HepG2 (cell line): ENCODE measurements around the gene ENO3. TPM values are rescaled to one million over a fixed set of nuclear protein-coding genes. Genes with fewer than 3 reads are reported as not detected.

Source experiments
- CSRNP1 ChIP-seq: sonication (generic); formaldehyde crosslinking; IDR thresholded peaks from 2 replicates; pipeline ENCODE4 v1.8.1; 2023; ENCODE audit warnings: mild to moderate bottlenecking, missing genetic modification reagents
- PBX3 ChIP-seq: sonication (generic); formaldehyde crosslinking; IDR thresholded peaks from 2 replicates; pipeline ENCODE4 v1.8.1; 2023; ENCODE audit warnings: missing genetic modification reagents, inconsistent platforms, borderline replicate concordance
- ZBTB40 ChIP-seq, 2 experiments: fragments of 450-650 bp in 1 of 2; sonication (generic) in 1 of 2; formaldehyde crosslinking in 1 of 2; IDR thresholded peaks; 2 replicates each; pipeline versions ENCODE4 v1.6.1 to v1.8.0; 2016 to 2022; ENCODE audit warnings: antibody characterized with exemption in 1 of 2, mild to moderate bottlenecking in 1 of 2, missing genetic modification reagents in 1 of 2
- ZFYVE20 ChIP-seq: sonication (generic); formaldehyde crosslinking; IDR thresholded peaks from 2 replicates; pipeline ENCODE4 v1.8.0; 2023; ENCODE audit warnings: low read depth, mild to moderate bottlenecking, moderate library complexity, missing genetic modification reagents, borderline replicate concordance
- ZSCAN21 ChIP-seq: sonication (generic); formaldehyde crosslinking; IDR thresholded peaks from 2 replicates; pipeline ENCODE4 v1.8.0; 2022; ENCODE audit warnings: mild to moderate bottlenecking, missing genetic modification reagents, moderate library complexity, borderline replicate concordance
- polyA plus RNA-seq, 8 experiments: library from polyadenylated mRNA; depleted of rRNA in 3 of 8; stranded (reverse) in 7 of 8; unstranded in 1 of 8; fragments of >200 nt; fragmentation: Illumina TruSeq in 4 of 8; extraction: Trizol in 4 of 8; gene quantifications; 2 replicates each; pipeline versions ENCODE4 v1.2.1 to v1.2.3, GENCODE V29; 2011 to 2016; ENCODE audit warnings: low read depth in 4 of 8, missing spikeins in 1 of 8, mixed read lengths in 1 of 8; ENCODE audit not compliant: insufficient read depth in 1 of 8
- total RNA-seq, 5 experiments: library from RNA; depleted of rRNA; stranded (reverse); fragments of >200 nt; fragmentation: Illumina TruSeq; extraction: Trizol; gene quantifications; 2 replicates each; pipeline ENCODE4 v1.2.3, GENCODE V29; 2016; ENCODE audit warnings: low read depth in 1 of 5

ENO3 gene
- total and polyA plus RNA-seq, 2 of the 13 experiments (the other 11 are each of a cell fraction or from before 2014, with no cell fraction given): 59.8 to 69.8 TPM

GRCh38 chr17:4949321-4950074 is 1.4 kb upstream of the ENO3 start (continued):
- TF ChIP-seq ZBTB40 (IDR thresholded peaks at IDR 0.05) (no peak), ZBTB40 (CRISPR knock-in tag; IDR thresholded peaks at IDR 0.05) (peak; percentile 57; the same call in 1 of the 2 replicates), ZFYVE20 (CRISPR knock-in tag) (peak; percentile 26; the same call in 1 of the 2 replicates), CSRNP1 (CRISPR knock-in tag) (peak; percentile 87; the same call in 1 of the 2 replicates), ZSCAN21 (peak; percentile 71; the same call in 1 of the 2 replicates), PBX3 (CRISPR knock-in tag) (no peak)
